GM18873 (cell line): ENCODE measurements around the gene KRR1.

Experiments used
- ATAC-seq: cut with Tn5 transposase; IDR thresholded peaks from one replicate; pipeline ENCODE4 v1.9.1; 2021; ENCODE audit warnings: mild to moderate bottlenecking, moderate library complexity, moderate number of reproducible peaks; ENCODE audit not compliant: unreplicated experiment, low FRiP score

KRR1 gene

DNA sequence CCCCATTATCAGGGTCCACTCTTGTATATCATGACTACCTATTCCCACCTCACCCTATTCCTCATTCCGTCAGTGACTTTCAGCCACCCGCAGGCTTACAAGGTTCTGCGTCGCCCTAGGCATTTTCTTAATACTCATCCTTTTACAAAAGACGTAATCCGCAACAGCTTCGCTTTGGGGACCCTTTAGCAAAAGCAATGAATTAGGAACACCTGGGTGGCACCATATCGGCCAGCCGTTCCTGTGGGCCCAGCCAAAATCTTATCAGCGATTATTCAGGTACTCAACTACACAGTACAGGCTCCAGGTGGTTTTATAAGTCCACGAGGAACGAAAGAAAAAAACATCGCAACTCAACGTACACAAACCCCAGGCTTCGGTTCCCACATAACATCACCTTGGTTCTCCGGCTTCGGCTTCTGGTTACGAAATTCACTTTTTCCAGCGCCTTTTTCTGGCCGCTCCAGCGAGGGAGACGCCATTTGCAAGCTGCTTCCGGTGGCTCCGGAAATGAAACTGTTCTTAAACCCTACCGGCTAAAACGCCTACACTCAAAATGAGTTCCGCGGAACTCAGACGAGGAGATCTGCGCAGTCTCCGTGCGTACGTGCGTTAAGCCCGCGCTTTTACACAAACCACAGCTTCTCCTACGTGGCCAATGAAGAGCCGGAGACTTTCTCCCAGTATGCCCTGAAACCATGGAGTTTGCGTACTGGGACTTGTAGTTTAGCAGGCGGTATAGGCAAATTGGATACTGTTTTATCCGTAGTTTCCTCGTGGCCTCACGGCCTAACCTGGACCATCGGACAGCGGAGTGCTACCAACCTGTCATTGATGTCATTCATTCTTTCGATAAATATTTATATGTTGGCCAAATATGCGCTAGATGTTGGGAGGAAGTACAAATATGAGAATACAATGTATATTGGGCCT is at the start of gene KRR1:
KRR1 (minus strand) TSS at position 494 of the 933 bp plus-strand sequence; CDS start at position 482, 12 bp downstream.
- ATAC-seq = peak; percentile 95

DNA sequence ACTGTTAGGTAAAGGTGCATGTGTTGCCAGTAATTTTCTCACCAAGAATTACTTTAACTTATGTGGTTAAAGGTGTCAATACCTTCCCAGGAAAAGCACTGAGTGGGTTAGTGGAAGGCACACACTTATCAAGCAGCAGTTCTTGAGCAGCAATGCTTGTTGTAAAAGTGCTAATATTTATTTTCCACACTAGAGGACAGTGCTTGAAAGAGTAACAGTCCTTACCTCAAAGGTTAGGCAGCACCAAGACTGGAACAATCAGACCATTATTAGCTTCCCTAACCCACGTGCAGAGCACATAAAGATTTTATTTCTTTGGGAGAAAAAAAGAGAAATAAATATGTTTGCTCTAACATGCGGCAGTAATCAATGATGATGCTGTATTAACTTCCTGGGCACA is 48.8 kb upstream of the KRR1 start:
- no peak for ATAC-seq

GRCh38 chr12:75558287-75558686 is 46.9 kb upstream of the KRR1 start:
- no peak for ATAC-seq

DNA sequence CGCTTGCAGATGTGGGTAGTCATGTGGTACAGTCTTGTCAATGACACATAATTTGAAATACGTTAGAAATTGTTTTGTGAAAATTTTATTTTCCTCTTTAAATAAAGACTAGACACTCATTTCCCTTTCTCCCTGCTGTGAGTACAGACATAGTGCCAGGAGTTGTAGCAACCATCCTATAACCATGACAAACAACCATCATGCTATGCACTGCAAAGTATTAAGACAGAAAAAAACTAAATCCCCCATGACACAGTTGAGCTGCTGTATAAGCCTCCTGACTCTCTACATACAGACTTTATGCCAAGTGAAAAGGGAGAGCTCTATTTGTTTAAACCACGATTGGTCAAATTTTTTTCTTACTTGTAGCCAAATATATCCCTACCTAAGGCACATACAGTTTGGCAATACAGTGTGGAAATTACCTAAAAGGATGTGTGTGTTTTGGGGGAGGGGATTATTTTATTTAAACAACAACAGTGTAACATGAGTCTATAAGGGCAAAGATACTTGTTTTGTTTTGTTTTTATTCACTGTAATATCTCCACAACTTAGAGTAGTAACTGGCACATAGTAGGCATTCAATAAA is 45.0 kb upstream of the KRR1 start:
- ATAC-seq = no peak

DNA sequence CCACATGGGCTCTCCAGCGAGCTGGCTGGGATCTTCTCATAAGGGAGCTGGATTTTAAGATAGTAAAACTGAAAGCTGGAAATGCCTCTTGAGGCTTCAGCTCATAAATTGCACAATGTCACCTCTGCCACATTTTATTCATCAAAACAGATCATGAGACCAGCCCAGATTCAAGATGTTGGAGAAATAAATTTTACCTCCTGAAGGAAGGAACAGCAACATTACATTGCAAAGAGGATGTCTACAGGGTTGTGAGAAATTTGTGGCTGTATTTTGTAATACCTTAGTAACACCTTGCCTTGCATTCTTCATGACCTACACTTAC is 43.1 kb upstream of the KRR1 start:
- ATAC-seq = no peak

DNA sequence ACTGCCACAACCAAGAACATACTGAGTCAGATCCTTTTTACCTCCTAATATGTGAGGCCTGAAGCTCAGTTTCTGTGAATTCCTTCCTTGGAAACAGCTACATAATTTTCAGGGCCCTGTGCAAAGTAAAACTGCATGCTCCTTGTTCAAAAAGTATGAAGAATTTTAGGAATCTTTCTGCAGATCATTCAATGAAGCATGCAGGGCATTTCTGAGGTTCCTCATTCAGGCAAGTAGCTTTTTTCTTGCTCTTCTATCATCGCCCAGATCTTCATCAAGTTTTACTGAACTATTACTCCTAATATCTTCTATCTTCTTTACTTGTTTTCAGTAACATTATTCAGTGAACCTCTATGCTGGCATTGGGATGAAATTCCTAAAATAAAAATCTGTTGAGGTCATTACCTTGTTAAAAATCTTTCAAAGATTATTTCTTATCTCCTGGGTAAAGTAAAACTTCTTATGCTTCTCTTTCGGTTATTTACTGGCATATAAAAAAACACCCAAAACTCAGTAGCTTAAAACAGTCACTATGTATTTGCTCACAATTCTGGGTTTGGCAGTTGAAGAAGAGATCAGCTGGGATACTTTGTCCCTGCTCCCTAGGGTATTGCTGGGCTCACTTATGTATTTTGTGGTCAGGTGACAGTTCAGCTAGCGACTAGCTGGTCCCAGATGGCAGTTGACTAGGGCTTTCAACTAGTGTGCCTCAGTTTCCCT is 42.6 kb upstream of the KRR1 start:
- ATAC-seq = no peak

- no peak for ATAC-seq
Measured at GRCh38 chr12:75553398-75553797, 42.0 kb upstream of the KRR1 start.

GRCh38 chr12:75551477-75551876 is 40.1 kb upstream of the KRR1 start:
- ATAC-seq = no peak

GRCh38 chr12:75550401-75551240 is 39.2 kb upstream of the KRR1 start:
- ATAC-seq = no peak

DNA sequence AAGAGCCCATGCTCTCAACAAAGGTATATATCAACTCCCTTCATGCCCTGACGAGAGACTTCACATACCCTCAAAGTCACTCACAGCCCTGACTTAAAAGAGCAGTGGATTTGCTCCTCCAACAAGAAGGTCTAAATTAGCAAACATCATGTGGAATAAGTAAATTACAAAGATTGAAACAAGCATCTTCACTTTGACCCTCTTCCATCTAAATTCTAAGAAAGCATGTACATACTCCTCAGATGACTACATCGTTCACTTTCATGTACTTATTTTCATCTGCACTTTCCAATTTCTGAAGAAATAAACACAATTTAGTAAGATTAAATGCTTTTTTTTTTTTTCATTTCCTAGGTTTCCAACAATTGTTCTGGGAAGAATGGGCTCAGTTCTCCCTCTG is 38.6 kb upstream of the KRR1 start:
- no peak for ATAC-seq

- ATAC-seq = no peak
Measured at GRCh38 chr12:75548879-75549278, 37.5 kb upstream of the KRR1 start.

GRCh38 chr12:75545636-75546035 is 34.2 kb upstream of the KRR1 start:
- ATAC-seq = no peak

DNA sequence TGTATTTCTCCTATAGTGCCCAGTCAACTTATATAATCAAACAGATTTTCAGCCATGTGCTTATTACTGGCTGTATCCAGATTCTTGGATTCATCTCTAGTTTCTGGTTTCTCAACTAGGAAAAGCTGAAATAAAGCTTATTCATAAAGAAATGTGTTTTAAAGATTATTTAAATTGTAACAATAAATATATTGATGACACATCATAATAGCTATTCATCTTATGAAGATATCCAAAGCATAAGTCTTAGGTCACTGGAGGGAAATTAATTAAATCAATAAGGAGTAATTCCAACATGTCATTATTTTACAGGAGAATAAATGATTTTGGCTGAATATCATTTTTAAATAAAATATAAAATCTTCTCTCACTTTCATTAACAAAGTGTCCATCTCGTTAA is 32.1 kb upstream of the KRR1 start:
- ATAC-seq = no peak

DNA sequence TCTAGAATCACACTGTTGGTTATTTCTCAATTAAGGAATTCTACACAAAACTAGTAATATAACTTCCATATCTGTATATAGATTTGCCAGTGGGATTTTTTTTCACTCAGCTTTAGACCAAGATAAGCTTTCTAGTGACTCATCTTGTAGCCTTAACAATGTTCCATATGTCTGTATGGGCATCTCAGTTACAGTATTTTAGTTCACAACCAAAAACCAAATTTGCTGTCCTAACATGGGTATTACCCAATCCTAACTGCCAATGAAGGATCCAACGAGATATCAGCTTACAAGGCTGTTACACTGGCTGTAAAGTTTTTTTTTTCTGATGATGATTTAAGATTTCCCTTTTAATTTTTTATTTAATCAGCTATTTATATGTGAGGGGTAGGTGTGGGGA is 31.5 kb upstream of the KRR1 start:
- ATAC-seq = no peak

- no peak for ATAC-seq
Measured at GRCh38 chr12:75539889-75540288, 28.5 kb upstream of the KRR1 start.

DNA sequence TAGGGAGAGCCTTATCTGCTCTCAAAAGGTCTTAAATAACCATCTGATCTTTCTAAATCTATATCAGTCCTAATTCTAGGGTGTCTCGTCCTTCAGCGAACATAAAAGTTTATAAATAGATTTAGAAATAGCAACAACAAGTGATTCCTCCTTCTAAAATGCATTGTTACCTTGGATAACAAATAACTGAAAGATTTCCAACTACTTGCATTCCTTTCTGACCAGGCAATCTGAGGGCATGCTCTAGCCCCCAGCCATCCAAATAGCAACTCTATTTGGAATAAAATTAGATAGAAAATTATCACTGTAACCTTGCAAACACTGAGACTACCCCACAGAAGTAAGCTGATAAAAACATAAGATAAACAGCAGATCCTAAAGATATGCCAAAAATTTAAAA is 21.8 kb upstream of the KRR1 start:
- ATAC-seq = no peak

DNA sequence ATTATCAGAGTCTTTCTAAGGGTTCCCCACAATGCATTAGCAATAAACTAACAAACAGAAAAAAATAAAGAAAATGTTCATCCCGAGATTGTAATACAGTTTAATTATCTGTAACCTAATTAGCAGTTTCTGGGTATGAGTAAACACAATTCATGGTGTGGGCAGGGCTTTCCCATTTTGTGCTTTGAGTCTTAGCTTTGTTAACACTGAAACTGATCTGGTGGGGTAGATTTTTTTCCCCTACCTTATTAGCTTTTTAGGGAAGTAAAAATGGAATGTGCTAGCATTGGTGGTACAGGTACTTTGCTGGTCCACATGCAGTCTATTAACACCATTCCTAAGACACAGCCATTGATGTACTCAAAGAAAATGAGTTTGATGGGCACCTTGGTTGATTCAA is 18.4 kb upstream of the KRR1 start:
- ATAC-seq = no peak

GRCh38 chr12:75529316-75529715 is 17.9 kb upstream of the KRR1 start:
- ATAC-seq = no peak

GRCh38 chr12:75528692-75529091 is 17.3 kb upstream of the KRR1 start:
- ATAC-seq = no peak

DNA sequence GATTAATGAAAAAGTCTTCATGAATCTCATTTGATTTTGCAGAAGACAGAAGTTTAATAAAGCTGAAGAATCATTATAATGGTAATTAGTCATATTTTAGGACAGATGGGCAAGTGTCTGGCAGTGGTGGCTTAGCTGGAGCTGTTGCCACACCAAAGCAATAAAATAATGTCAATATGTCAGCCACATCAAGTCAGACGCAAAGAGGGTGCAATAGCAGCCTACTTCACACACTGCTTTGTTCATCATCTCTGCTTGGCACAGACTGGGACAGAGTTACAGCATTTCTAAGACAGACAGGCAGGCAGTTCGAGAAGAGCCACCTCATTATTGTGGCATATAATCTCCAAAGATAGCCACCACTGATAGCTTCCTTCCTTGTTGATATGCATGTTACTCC is 16.9 kb upstream of the KRR1 start:
- no peak for ATAC-seq
